Loucy (cell line): ENCODE results near the gene MAP1A.

ENCODE experiments used
- H2AFZ ChIP-seq: fragments of 200-600 bp; sonication (generic); 2 replicates; pipeline ENCODE4 v1.6.0; 2016; ENCODE audit warnings: antibody characterized with exemption, mild to moderate bottlenecking, low read length, moderate library complexity
- H3F3A ChIP-seq: fragments of 200-600 bp; 2 replicates; pipeline ENCODE4 v1.6.0; 2016; ENCODE audit warnings: antibody characterized with exemption, low read depth, mild to moderate bottlenecking
- H3K27me3 ChIP-seq: fragments of 200-600 bp; sonication (generic); 2 replicates; pipeline ENCODE4 v1.6.1; 2014; ENCODE audit warnings: low read length, mild to moderate bottlenecking; ENCODE audit not compliant: insufficient read depth, poor library complexity, severe bottlenecking
- H3K36me3 ChIP-seq: fragments of 200-600 bp; sonication (generic); 2 replicates; pipeline ENCODE4 v1.6.1; 2016; ENCODE audit warnings: low read length; ENCODE audit not compliant: insufficient read depth
- H3K4me1 ChIP-seq: fragments of 200-600 bp; sonication (generic); 2 replicates; pipeline ENCODE4 v1.5.1; 2014; ENCODE audit warnings: low read length, mild to moderate bottlenecking; ENCODE audit not compliant: insufficient read depth, poor library complexity, severe bottlenecking
- H3K4me2 ChIP-seq: fragments of 200-600 bp; sonication (generic); 2 replicates; pipeline ENCODE4 v1.6.0; 2014; ENCODE audit warnings: antibody characterized with exemption, low read length, low read depth, mild to moderate bottlenecking; ENCODE audit not compliant: poor library complexity, severe bottlenecking
- H3K4me3 ChIP-seq: fragments of 200-600 bp; sonication (generic); 2 replicates; pipeline ENCODE4 v1.5.1; 2014; ENCODE audit warnings: low read length, mild to moderate bottlenecking, mixed read lengths; ENCODE audit not compliant: poor library complexity, severe bottlenecking
- H3K79me2 ChIP-seq: fragments of 200-600 bp; sonication (generic); 2 replicates; pipeline ENCODE4 v1.6.1; 2014; ENCODE audit warnings: low read length; ENCODE audit not compliant: insufficient read depth
- H3K9ac ChIP-seq: fragments of 200-600 bp; sonication (generic); 2 replicates; pipeline ENCODE4 v1.6.0; 2014; ENCODE audit warnings: mild to moderate bottlenecking, low read depth, low read length, moderate library complexity; ENCODE audit not compliant: poor library complexity, severe bottlenecking
- H3K9me2 ChIP-seq: fragments of 200-600 bp; sonication (generic); replicated peaks from 2 replicates; pipeline ENCODE4 v1.6.1; 2016; ENCODE audit warnings: low read depth, low read length, mixed read lengths
- H3K9me3 ChIP-seq: fragments of 200-600 bp; sonication (generic); 2 replicates; pipeline ENCODE4 v1.6.1; 2014; ENCODE audit warnings: mild to moderate bottlenecking, antibody characterized with exemption, low read length, low read depth; ENCODE audit not compliant: insufficient read depth
- H4K20me1 ChIP-seq: fragments of 200-600 bp; sonication (generic); 2 replicates; pipeline ENCODE4 v1.6.0; 2014; ENCODE audit warnings: antibody characterized with exemption, low read length, mild to moderate bottlenecking; ENCODE audit not compliant: insufficient read depth, poor library complexity, severe bottlenecking
- CTCF ChIP-seq: fragments of 200-600 bp; sonication (generic); conservative IDR thresholded peaks from 2 replicates; pipeline ENCODE4 v1.5.1; 2014; ENCODE audit warnings: mild to moderate bottlenecking, antibody characterized with exemption, low read length
- EZH2phosphoT487 ChIP-seq: fragments of 200-600 bp; IDR thresholded peaks from 2 replicates; pipeline ENCODE4 v1.6.1; 2018; ENCODE audit warnings: antibody characterized with exemption, mild to moderate bottlenecking, moderate library complexity, borderline replicate concordance

Gene MAP1A

GRCh38 chr15:43541785-43542184 is 24.4 kb downstream of the MAP1A start:
- Histone ChIP-seq H3K79me2 (no peaks in the 10 kb centered on the region), H3K9ac (no peak overlapping the region), H2AFZ (no peak overlapping the region), H3K9me2 (no peaks in the 10 kb centered on the region), H3K4me1 (no peaks in the 10 kb centered on the region), H3F3A (no peaks in the 10 kb centered on the region), H4K20me1 (no peaks in the 10 kb centered on the region), H3K9me3 (no peaks in the 10 kb centered on the region), H3K4me2 (no peak overlapping the region), H3K27me3 (no peaks in the 10 kb centered on the region), H3K36me3 (no peaks in the 10 kb centered on the region; the same call in 1 of the 2 replicates), H3K4me3 (no peak overlapping the region)
- TF ChIP-seq CTCF (no peak), EZH2phosphoT487 (no peak)

- H3K4me2 ChIP-seq, result no peak overlapping the region
- H2AFZ ChIP-seq, result no peak overlapping the region
- H3F3A ChIP-seq, result no peaks in the 10 kb centered on the region
- H3K27me3 ChIP-seq, result no peaks in the 10 kb centered on the region
- no peak overlapping the region for H3K4me3 ChIP-seq
- H3K9me3 ChIP-seq, result no peaks in the 10 kb centered on the region
- H3K4me1 ChIP-seq, result no peaks in the 10 kb centered on the region
- no peak overlapping the region for H3K9ac ChIP-seq
- H4K20me1 ChIP-seq, result no peaks in the 10 kb centered on the region
- no peaks in the 10 kb centered on the region for H3K79me2 ChIP-seq
- H3K36me3 ChIP-seq, result peaks cover 5% of the 10 kb centered on the region; the same call in 1 of the 2 replicates
- H3K9me2 ChIP-seq, result no peaks in the 10 kb centered on the region
- no peak for TF ChIP-seq EZH2phosphoT487
- no peak for TF ChIP-seq CTCF
Measured at GRCh38 chr15:43544266-43544665, 26.9 kb downstream of the MAP1A start.

GRCh38 chr15:43545426-43545825 is 28.0 kb downstream of the MAP1A start:
- Histone ChIP-seq H3K79me2 (no peaks in the 10 kb centered on the region), H4K20me1 (no peaks in the 10 kb centered on the region), H2AFZ (no peak overlapping the region), H3K9ac (no peak overlapping the region), H3K9me3 (no peaks in the 10 kb centered on the region), H3K4me3 (no peak overlapping the region), H3K4me1 (no peaks in the 10 kb centered on the region), H3K36me3 (peaks cover 5% of the 10 kb centered on the region; the same call in 1 of the 2 replicates), H3K9me2 (no peaks in the 10 kb centered on the region), H3K27me3 (no peaks in the 10 kb centered on the region), H3K4me2 (no peak overlapping the region), H3F3A (no peaks in the 10 kb centered on the region)
- TF ChIP-seq CTCF (no peak), EZH2phosphoT487 (no peak)
